Measurements from ENCODE around the gene PFKFB2. TPM values are rescaled to one million over a fixed set of nuclear protein-coding genes. Genes with fewer than 3 reads are reported as not detected.

Gene PFKFB2
- total RNA-seq, 1 experiment from 2014 or later: 35.6 TPM

- Histone ChIP-seq H3K9me3 (ENCODE audit: control insufficient read depth, insufficient read depth, low read depth, low read length) (no peaks in the 10 kb centered on the region), H3K4me3 (ENCODE audit: low read depth in 2 of 2, low read length in 2 of 2) (no peak overlapping the region), H3K27ac (ENCODE audit: low read length) (no peak overlapping the region), H3K27me3 (ENCODE audit: control insufficient read depth, insufficient read depth, low read length) (peaks cover 13% of the 10 kb centered on the region), H3K36me3 (ENCODE audit: control insufficient read depth, insufficient read depth, low read length) (no peaks in the 10 kb centered on the region), H3K4me1 (ENCODE audit: control insufficient read depth, insufficient read depth, low read length) (no peaks in the 10 kb centered on the region)
- ATAC-seq (no peak), DNase-seq (ENCODE audit: low read depth, low spot score) (no peak)
- POLR2A ChIA-PET: no interaction called here
- intact Hi-C loops (cut with micrococcal nuclease; ENCODE audit: unreplicated experiment) (no loop called here), in situ Hi-C loops (cut with HindIII; ENCODE audit: low pct_unique_long_range_greater_than_20kb, low sequenced_read_pairs) (no loop called here)
- no peak for TF ChIP-seq TCF7L2 (IDR thresholded peaks at IDR 0.05; ENCODE audit: low read depth, low read length)
- no peak for TF ChIP-seq CTCF (IDR thresholded peaks at IDR 0.05)
- no peak for TF ChIP-seq SIN3A (IDR thresholded peaks at IDR 0.05; ENCODE audit: borderline replicate concordance, insufficient read depth, low read depth, low read length)
- TF ChIP-seq POLR2AphosphoS5 (IDR thresholded peaks at IDR 0.05; ENCODE audit: low read depth, low read length): no peak
- TF ChIP-seq REST (IDR thresholded peaks at IDR 0.05; ENCODE audit: insufficient read depth in 1 of 2, low read depth in 2 of 2, low read length in 1 of 2): no peak
- BruUV-seq (replicated peaks): no TSS peak
- CTCF ChIA-PET: no interaction called here
Observed at GRCh38 chr1:207013321-207014085, 39.6 kb upstream of the PFKFB2 start.

- Histone ChIP-seq H3K27ac (ENCODE audit: low read length) (no peak overlapping the region), H3K9me3 (ENCODE audit: control insufficient read depth, insufficient read depth, low read depth, low read length) (no peaks in the 10 kb centered on the region), H3K4me1 (ENCODE audit: control insufficient read depth, insufficient read depth, low read length) (no peaks in the 10 kb centered on the region), H3K4me3 (ENCODE audit: low read depth in 2 of 2, low read length in 2 of 2) (no peak overlapping the region), H3K27me3 (ENCODE audit: control insufficient read depth, insufficient read depth, low read length) (peaks cover 13% of the 10 kb centered on the region), H3K36me3 (ENCODE audit: control insufficient read depth, insufficient read depth, low read length) (no peaks in the 10 kb centered on the region)
- POLR2A ChIA-PET: no interaction called here
- intact Hi-C loops (cut with micrococcal nuclease; ENCODE audit: unreplicated experiment): no loop called here
- in situ Hi-C loops (cut with HindIII; ENCODE audit: low pct_unique_long_range_greater_than_20kb, low sequenced_read_pairs): no loop called here
- DNase-seq (ENCODE audit: low read depth, low spot score) (no peak), ATAC-seq (no peak)
- CTCF ChIA-PET: interaction anchor here (0.6 kb wide), 1 partner anchor 195 kb away, joined by 4 read pairs; no protein-coding TSS in a partner anchor
- BruUV-seq (replicated peaks): no TSS peak
- TF ChIP-seq REST (IDR thresholded peaks at IDR 0.05; ENCODE audit: insufficient read depth in 1 of 2, low read depth in 2 of 2, low read length in 1 of 2): no peak
- TF ChIP-seq POLR2AphosphoS5 (IDR thresholded peaks at IDR 0.05; ENCODE audit: low read depth, low read length): no peak
- TF ChIP-seq CTCF (IDR thresholded peaks at IDR 0.05): no peak
- no peak for TF ChIP-seq TCF7L2 (IDR thresholded peaks at IDR 0.05; ENCODE audit: low read depth, low read length)
- no peak for TF ChIP-seq SIN3A (IDR thresholded peaks at IDR 0.05; ENCODE audit: borderline replicate concordance, insufficient read depth, low read depth, low read length)
Observed at GRCh38 chr1:207014728-207015127, 38.3 kb upstream of the PFKFB2 start.
